ENCODE results near the gene DNAH8. TPM values are rescaled to one million over a fixed set of nuclear protein-coding genes. Genes with fewer than 3 reads are reported as not detected.

DNAH8 gene
- total and polyA plus RNA-seq, 2 donors: 0.05 to 0.11 TPM

DNA sequence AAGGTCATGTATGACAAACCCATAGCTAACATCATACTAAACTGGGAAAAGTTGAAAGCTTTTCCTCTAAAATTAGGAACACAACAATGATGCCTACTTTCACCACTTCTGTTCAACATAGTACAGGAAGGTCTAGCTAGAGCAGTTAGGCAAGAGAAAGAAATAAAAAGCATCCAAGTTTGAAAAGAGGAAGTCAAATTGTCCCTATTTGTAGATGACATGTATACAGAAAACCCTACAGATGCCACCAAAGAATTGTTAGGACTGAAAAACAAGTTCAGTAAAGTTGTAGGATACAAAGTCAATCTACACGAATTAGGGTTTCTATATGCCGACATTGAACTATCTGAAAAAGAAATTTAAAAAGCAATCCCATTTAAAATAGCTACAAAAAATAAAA is 244.0 kb downstream of the DNAH8 start:
- H3K27ac ChIP-seq (ENCODE audit: low read depth in 1 of 2, low read length in 1 of 2): no peak overlapping the region
- peaks cover 0 to 6% of the 10 kb centered on the region in 2 donors for H3K9me3 ChIP-seq (ENCODE audit: control insufficient read depth in 2 of 2, insufficient read depth in 1 of 2, low read length in 1 of 2)
- H3K27me3 ChIP-seq (ENCODE audit: control insufficient read depth in 2 of 2, insufficient read depth in 1 of 2, low read length in 1 of 2): peaks cover 0 to 2% of the 10 kb centered on the region in 2 donors
- H3K4me3 ChIP-seq (ENCODE audit: low read length in 2 of 2): no peak overlapping the region
- WGBS: 96% methylated on average over 2 of the region's 2 CpGs
- no peaks in the 10 kb centered on the region for H3K36me3 ChIP-seq (ENCODE audit: control insufficient read depth in 2 of 2, insufficient read depth in 2 of 2, low read length in 1 of 2)
- DNase-seq (ENCODE audit: low read depth in 6 of 9, low spot score in 9 of 9): no peak
- no peaks in the 10 kb centered on the region for H3K4me1 ChIP-seq (ENCODE audit: control insufficient read depth in 2 of 2, insufficient read depth in 2 of 2, low read length in 2 of 2)

GRCh38 chr6:38968702-38969149 is 253.6 kb downstream of the DNAH8 start:
- H3K27ac ChIP-seq (ENCODE audit: low read depth in 1 of 2, low read length in 1 of 2): no peak overlapping the region
- no peak for DNase-seq (ENCODE audit: low read depth in 6 of 9, low spot score in 9 of 9)

DNA sequence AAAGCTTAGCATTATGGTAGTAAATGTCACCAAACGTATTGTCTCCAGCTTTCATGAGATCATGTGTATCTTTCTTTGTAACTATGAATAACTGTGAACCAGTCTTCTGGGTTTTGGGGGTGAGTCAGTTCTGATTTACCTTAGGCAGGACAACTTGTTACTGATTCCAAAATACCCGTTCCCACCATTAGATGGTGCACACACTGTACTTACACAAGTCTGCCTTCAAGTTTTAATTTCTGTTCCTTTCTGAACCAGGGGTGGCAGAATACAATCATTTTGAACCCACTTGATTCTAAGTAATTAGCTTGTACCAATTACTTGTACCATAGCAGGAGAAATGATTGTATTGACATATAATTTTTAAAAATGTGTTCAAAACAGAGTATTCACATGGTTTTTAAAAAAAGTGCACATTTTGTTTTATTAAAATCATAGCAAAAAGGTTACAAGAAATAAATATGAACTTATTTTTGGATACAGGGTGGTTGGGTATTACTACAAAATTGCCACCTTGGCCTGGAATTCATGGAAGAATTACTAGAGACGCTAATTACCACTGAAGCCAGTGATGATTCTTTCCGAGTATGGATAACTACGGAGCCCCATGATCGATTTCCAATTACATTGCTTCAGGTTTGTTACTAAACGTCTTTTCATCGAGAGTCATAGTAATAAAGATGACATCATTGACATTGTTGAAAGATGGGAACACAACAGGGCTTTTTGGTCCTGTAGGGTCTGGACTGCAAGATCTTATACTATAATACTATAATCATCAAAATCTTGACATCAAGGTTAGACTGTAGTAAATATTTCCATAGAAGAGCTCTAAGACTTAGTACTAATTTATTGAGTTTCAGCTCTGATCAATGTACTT is 258.3 kb downstream of the DNAH8 start:
- H3K27me3 ChIP-seq (ENCODE audit: control insufficient read depth in 2 of 2, insufficient read depth in 1 of 2, low read length in 1 of 2): peaks cover 0 to 9% of the 10 kb centered on the region in 2 donors
- DNase-seq (ENCODE audit: low read depth in 6 of 9, low spot score in 9 of 9): peak in 6 of 9 donors; percentile 4 to 62 (median 20)
- H3K36me3 ChIP-seq (ENCODE audit: control insufficient read depth in 2 of 2, insufficient read depth in 2 of 2, low read length in 1 of 2): no peaks in the 10 kb centered on the region
- H3K4me1 ChIP-seq (ENCODE audit: control insufficient read depth in 2 of 2, insufficient read depth in 2 of 2, low read length in 2 of 2): no peaks in the 10 kb centered on the region
- WGBS: 75% methylated on average over 8 of the region's 8 CpGs
- no peak overlapping the region for H3K4me3 ChIP-seq (ENCODE audit: low read length in 2 of 2)
- no peaks in the 10 kb centered on the region for H3K9me3 ChIP-seq (ENCODE audit: control insufficient read depth in 2 of 2, insufficient read depth in 1 of 2, low read length in 1 of 2)
- no peak overlapping the region for H3K27ac ChIP-seq (ENCODE audit: low read depth in 1 of 2, low read length in 1 of 2)

More at GRCh38 chr6:38968702-38969149, 253.6 kb downstream of the DNAH8 start:
- Histone ChIP-seq H3K27me3 (ENCODE audit: control insufficient read depth in 2 of 2, insufficient read depth in 1 of 2, low read length in 1 of 2) (no peaks in the 10 kb centered on the region), H3K4me1 (ENCODE audit: control insufficient read depth in 2 of 2, insufficient read depth in 2 of 2, low read length in 2 of 2) (no peaks in the 10 kb centered on the region), H3K36me3 (ENCODE audit: control insufficient read depth in 2 of 2, insufficient read depth in 2 of 2, low read length in 1 of 2) (no peaks in the 10 kb centered on the region), H3K9me3 (ENCODE audit: control insufficient read depth in 2 of 2, insufficient read depth in 1 of 2, low read length in 1 of 2) (no peaks in the 10 kb centered on the region), H3K4me3 (ENCODE audit: low read length in 2 of 2) (no peak overlapping the region)

GRCh38 chr6:38974389-38975151 is 259.5 kb downstream of the DNAH8 start:
- WGBS: 85% methylated on average over 7 of the region's 7 CpGs
- no peak overlapping the region for H3K4me3 ChIP-seq (ENCODE audit: low read length in 2 of 2)
- no peaks in the 10 kb centered on the region for H3K4me1 ChIP-seq (ENCODE audit: control insufficient read depth in 2 of 2, insufficient read depth in 2 of 2, low read length in 2 of 2)
- peaks cover 0 to 9% of the 10 kb centered on the region in 2 donors for H3K27me3 ChIP-seq (ENCODE audit: control insufficient read depth in 2 of 2, insufficient read depth in 1 of 2, low read length in 1 of 2)
- H3K9me3 ChIP-seq (ENCODE audit: control insufficient read depth in 2 of 2, insufficient read depth in 1 of 2, low read length in 1 of 2): no peaks in the 10 kb centered on the region
- DNase-seq (ENCODE audit: low read depth in 6 of 9, low spot score in 9 of 9): no peak
- no peaks in the 10 kb centered on the region for H3K36me3 ChIP-seq (ENCODE audit: control insufficient read depth in 2 of 2, insufficient read depth in 2 of 2, low read length in 1 of 2)
- H3K27ac ChIP-seq (ENCODE audit: low read depth in 1 of 2, low read length in 1 of 2): no peak overlapping the region

- Histone ChIP-seq H3K9me3 (ENCODE audit: control insufficient read depth in 2 of 2, insufficient read depth in 1 of 2, low read length in 1 of 2) (no peaks in the 10 kb centered on the region), H3K4me1 (ENCODE audit: control insufficient read depth in 2 of 2, insufficient read depth in 2 of 2, low read length in 2 of 2) (no peaks in the 10 kb centered on the region), H3K27ac (ENCODE audit: low read depth in 1 of 2, low read length in 1 of 2) (no peak overlapping the region), H3K27me3 (ENCODE audit: control insufficient read depth in 2 of 2, insufficient read depth in 1 of 2, low read length in 1 of 2) (peaks cover 0 to 12% of the 10 kb centered on the region in 2 donors), H3K4me3 (ENCODE audit: low read length in 2 of 2) (no peak overlapping the region), H3K36me3 (ENCODE audit: control insufficient read depth in 2 of 2, insufficient read depth in 2 of 2, low read length in 1 of 2) (no peaks in the 10 kb centered on the region)
- WGBS: 94% methylated on average over 2 of the region's 2 CpGs
- DNase-seq (ENCODE audit: low read depth in 6 of 9, low spot score in 9 of 9): no peak
Measured at GRCh38 chr6:38975621-38976049, 260.5 kb downstream of the DNAH8 start.

GRCh38 chr6:38976051-38976450 is 260.9 kb downstream of the DNAH8 start:
- H3K9me3 ChIP-seq (ENCODE audit: control insufficient read depth in 2 of 2, insufficient read depth in 1 of 2, low read length in 1 of 2): no peaks in the 10 kb centered on the region
- H3K27me3 ChIP-seq (ENCODE audit: control insufficient read depth in 2 of 2, insufficient read depth in 1 of 2, low read length in 1 of 2): peaks cover 0 to 12% of the 10 kb centered on the region in 2 donors
- no peaks in the 10 kb centered on the region for H3K36me3 ChIP-seq (ENCODE audit: control insufficient read depth in 2 of 2, insufficient read depth in 2 of 2, low read length in 1 of 2)
- no peak overlapping the region for H3K27ac ChIP-seq (ENCODE audit: low read depth in 1 of 2, low read length in 1 of 2)
- no peaks in the 10 kb centered on the region for H3K4me1 ChIP-seq (ENCODE audit: control insufficient read depth in 2 of 2, insufficient read depth in 2 of 2, low read length in 2 of 2)
- WGBS: 93% methylated on average over 3 of the region's 3 CpGs
- no peak for DNase-seq (ENCODE audit: low read depth in 6 of 9, low spot score in 9 of 9)
- no peak overlapping the region for H3K4me3 ChIP-seq (ENCODE audit: low read length in 2 of 2)

DNA sequence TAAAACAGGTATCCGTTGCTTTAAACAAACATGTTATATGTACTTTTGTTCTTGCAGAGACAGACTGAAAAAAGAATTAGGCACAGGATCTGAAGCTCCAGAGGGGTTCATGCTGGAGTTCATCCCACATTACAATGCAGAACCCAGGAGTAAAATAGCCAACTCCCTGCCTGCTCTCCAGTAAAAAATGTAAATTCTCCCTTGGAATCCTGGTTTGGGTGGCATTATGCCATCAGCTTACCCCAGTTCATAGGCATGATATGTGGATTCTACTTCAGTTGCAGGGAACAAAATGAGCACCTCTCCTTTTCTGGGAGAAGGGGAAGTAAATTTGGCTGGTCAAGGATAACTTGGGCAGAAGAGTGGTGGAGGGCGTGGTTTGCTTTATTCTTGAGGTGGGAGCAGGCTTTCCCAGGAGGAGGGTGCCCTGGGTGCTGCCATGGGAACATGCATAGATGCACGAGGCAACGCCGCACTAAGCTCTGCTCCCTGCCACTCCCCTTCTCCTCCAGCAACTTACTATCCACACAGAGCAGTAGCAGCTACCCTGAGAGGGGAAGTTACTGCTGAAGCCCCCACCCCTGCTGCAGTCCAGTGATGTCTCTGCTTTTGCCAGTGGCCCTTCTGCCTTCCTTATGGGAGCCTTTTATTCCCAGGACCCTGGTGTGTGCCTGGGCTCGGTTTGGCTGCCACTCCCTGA is 261.8 kb downstream of the DNAH8 start:
- no peak for DNase-seq (ENCODE audit: low read depth in 6 of 9, low spot score in 9 of 9)

DNA sequence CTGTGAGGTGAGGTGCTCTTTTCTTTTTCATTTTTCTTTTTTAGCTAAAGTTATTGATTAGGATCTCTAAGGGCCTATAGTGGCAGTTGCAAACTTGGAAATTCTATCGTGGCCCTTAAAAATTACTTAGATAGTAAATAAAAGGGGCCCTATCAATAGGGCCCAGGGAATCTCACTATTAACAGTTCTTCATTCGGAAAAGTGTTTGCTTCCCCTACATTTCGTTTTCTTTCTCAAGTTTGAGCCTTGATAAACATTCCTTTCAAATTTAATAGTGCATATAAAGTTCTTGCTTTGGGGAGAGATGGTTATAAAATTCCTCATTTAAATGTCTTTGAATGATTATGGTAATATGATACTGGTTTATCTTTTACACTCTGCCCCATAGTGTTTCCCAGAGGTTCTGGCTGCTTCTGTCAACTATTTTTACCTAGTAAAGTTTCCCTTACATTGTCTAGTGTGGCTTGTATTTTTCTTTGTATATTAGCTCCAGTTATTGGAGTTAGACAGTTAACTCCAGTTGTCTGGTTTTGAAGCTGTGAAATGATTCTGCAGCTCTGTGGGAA is 263.1 kb downstream of the DNAH8 start:
- Histone ChIP-seq H3K4me3 (ENCODE audit: low read length in 2 of 2) (no peak overlapping the region), H3K27me3 (ENCODE audit: control insufficient read depth in 2 of 2, insufficient read depth in 1 of 2, low read length in 1 of 2) (peaks cover 0 to 15% of the 10 kb centered on the region in 2 donors), H3K9me3 (ENCODE audit: control insufficient read depth in 2 of 2, insufficient read depth in 1 of 2, low read length in 1 of 2) (no peaks in the 10 kb centered on the region), H3K27ac (ENCODE audit: low read depth in 1 of 2, low read length in 1 of 2) (no peak overlapping the region), H3K36me3 (ENCODE audit: control insufficient read depth in 2 of 2, insufficient read depth in 2 of 2, low read length in 1 of 2) (no peaks in the 10 kb centered on the region), H3K4me1 (ENCODE audit: control insufficient read depth in 2 of 2, insufficient read depth in 2 of 2, low read length in 2 of 2) (no peaks in the 10 kb centered on the region)
- no peak for DNase-seq (ENCODE audit: low read depth in 6 of 9, low spot score in 9 of 9)
- 90% methylated on average over 3 of the region's 3 CpGs for WGBS

More for the DNA sequence above, 261.8 kb downstream of the DNAH8 start:
- Histone ChIP-seq H3K27me3 (ENCODE audit: control insufficient read depth in 2 of 2, insufficient read depth in 1 of 2, low read length in 1 of 2) (peaks cover 0 to 12% of the 10 kb centered on the region in 2 donors), H3K9me3 (ENCODE audit: control insufficient read depth in 2 of 2, insufficient read depth in 1 of 2, low read length in 1 of 2) (no peaks in the 10 kb centered on the region), H3K27ac (ENCODE audit: low read depth in 1 of 2, low read length in 1 of 2) (no peak overlapping the region), H3K4me3 (ENCODE audit: low read length in 2 of 2) (no peak overlapping the region), H3K4me1 (ENCODE audit: control insufficient read depth in 2 of 2, insufficient read depth in 2 of 2, low read length in 2 of 2) (no peaks in the 10 kb centered on the region), H3K36me3 (ENCODE audit: control insufficient read depth in 2 of 2, insufficient read depth in 2 of 2, low read length in 1 of 2) (no peaks in the 10 kb centered on the region)
- 75% methylated on average over 6 of the region's 6 CpGs for WGBS

Data from thymus (tissue), 11 donors.